Fibroblast of the aortic adventitia (primary cell): Measurements from ENCODE around the gene PRR36. TPM values are rescaled to one million over a fixed set of nuclear protein-coding genes. Genes with fewer than 3 reads are reported as not detected.
"Not testable (repeated sequence)": the region's sequence is repeated elsewhere in the genome, so short reads cannot be mapped to it uniquely, and the experiment has no call there.

Source experiments
- DNase-seq: peaks from one replicate; pipeline ENCODE4 v3.0.0-alpha.2; 2010; ENCODE audit warnings: low read depth
- H3K4me3 ChIP-seq: 2 replicates; pipeline ENCODE4 v1.5.1; 2011; ENCODE audit warnings: low read depth, mild to moderate bottlenecking, control low read depth, low read length, moderate library complexity
- CTCF ChIP-seq: IDR thresholded peaks from 2 replicates; pipeline ENCODE4 v1.5.1; 2011; ENCODE audit warnings: mild to moderate bottlenecking, low read length, control low read depth, inconsistent platforms; ENCODE audit not compliant: insufficient read depth
- total RNA-seq: library from RNA; depleted of rRNA; stranded (reverse); fragments of >200 nt; gene quantifications from 2 replicates; pipeline ENCODE4 v1.2.3, GENCODE V29; 2012; ENCODE audit warnings: low replicate concordance

The PRR36 gene
- total RNA-seq, 1 donor = 0.09 TPM

GRCh38 chr19:7862413-7862951, 11.7 kb downstream of the PRR36 start:
- no peak overlapping the region for H3K4me3 ChIP-seq

GRCh38 chr19:7861619-7862412, 12.4 kb downstream of the PRR36 start:
- DNase-seq = no peak
- TF ChIP-seq CTCF = no peak

More at GRCh38 chr19:7862413-7862951, 11.7 kb downstream of the PRR36 start:
- no peak for TF ChIP-seq CTCF
- no peak for DNase-seq

GRCh38 chr19:7860714-7861618, 13.2 kb downstream of the PRR36 start:
- no peak overlapping the region for H3K4me3 ChIP-seq
- TF ChIP-seq CTCF = no peak
- DNase-seq = no peak

More at GRCh38 chr19:7861619-7862412, 12.4 kb downstream of the PRR36 start:
- no peak overlapping the region for H3K4me3 ChIP-seq

GRCh38 chr19:7859831-7860713, 14.1 kb downstream of the PRR36 start:
- H3K4me3 ChIP-seq = no peak overlapping the region
- DNase-seq = no peak
- TF ChIP-seq CTCF = no peak

GRCh38 chr19:7859087-7859486, 15.1 kb downstream of the PRR36 start:
- not testable (repeated sequence) for DNase-seq

GRCh38 chr19:7858109-7858770, 15.9 kb downstream of the PRR36 start:
- H3K4me3 ChIP-seq = no peak overlapping the region
- no peak for DNase-seq
- no peak for TF ChIP-seq CTCF

More at GRCh38 chr19:7859087-7859486, 15.1 kb downstream of the PRR36 start:
- not testable (repeated sequence) for H3K4me3 ChIP-seq
